ENCODE results near the gene SERPINB6.

DNA sequence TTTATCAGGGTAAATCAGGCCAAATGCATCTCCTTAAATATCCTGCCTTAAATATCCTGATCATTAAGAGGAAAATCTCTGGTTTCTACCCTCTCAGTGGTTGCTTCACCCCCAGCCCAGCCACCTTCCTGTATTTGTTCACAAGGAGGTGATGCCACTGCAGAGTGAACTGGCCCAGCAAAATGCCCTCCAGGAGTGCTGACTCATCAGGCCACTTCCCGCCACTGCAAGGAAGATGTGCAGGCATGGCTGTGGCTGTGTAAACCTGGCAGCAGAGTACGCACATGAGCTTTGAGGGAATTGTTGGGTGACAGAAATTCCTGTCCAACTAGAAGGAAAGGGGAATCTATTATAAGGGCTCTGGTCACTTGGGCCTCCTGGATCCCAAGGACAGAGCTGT lies 42.1 kb upstream of the SERPINB6 start:
- TF ChIP-seq POLR2A (IDR thresholded peaks at IDR 0.05) = no peak
- TF ChIP-seq, protein P1, sequence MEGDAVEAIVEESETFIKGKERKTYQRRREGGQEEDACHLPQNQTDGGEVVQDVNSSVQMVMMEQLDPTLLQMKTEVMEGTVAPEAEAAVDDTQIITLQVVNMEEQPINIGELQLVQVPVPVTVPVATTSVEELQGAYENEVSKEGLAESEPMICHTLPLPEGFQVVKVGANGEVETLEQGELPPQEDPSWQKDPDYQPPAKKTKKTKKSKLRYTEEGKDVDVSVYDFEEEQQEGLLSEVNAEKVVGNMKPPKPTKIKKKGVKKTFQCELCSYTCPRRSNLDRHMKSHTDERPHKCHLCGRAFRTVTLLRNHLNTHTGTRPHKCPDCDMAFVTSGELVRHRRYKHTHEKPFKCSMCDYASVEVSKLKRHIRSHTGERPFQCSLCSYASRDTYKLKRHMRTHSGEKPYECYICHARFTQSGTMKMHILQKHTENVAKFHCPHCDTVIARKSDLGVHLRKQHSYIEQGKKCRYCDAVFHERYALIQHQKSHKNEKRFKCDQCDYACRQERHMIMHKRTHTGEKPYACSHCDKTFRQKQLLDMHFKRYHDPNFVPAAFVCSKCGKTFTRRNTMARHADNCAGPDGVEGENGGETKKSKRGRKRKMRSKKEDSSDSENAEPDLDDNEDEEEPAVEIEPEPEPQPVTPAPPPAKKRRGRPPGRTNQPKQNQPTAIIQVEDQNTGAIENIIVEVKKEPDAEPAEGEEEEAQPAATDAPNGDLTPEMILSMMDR (IDR thresholded peaks at IDR 0.05) = no peak

Measured in uterus (tissue), 2 donors.